Spinal cord (tissue), 10 donors: ENCODE data around the gene UGT1A8. TPM values are rescaled to one million over a fixed set of nuclear protein-coding genes. Genes with fewer than 3 reads are reported as not detected.
A peak's percentile ranks its signal among the peaks of the same experiment; 100 is the strongest.
"Not testable (repeated sequence)": the region's sequence is repeated elsewhere in the genome, so short reads cannot be mapped to it uniquely, and the experiment has no call there.

Experiments used
- DNase-seq, 6 donors: peaks; one replicate each; pipeline versions ENCODE4 v3.0.0 to v3.0.0-alpha.2; 2013 to 2015; ENCODE audit warnings: low spot score in 6 of 6, low read depth in 4 of 6
- H3K27ac ChIP-seq: one replicate; pipeline ENCODE4 v1.5.1; 2013; ENCODE audit warnings: low read depth, low read length, control low read depth
- H3K27me3 ChIP-seq: one replicate; pipeline ENCODE4 v1.6.1; 2013; ENCODE audit warnings: low read length; ENCODE audit not compliant: control insufficient read depth, insufficient read depth
- H3K36me3 ChIP-seq: one replicate; pipeline ENCODE4 v1.6.1; 2013; ENCODE audit warnings: low read length; ENCODE audit not compliant: control insufficient read depth, insufficient read depth
- H3K4me1 ChIP-seq: one replicate; pipeline ENCODE4 v1.6.1; 2013; ENCODE audit warnings: low read length; ENCODE audit not compliant: control insufficient read depth, insufficient read depth
- H3K4me3 ChIP-seq: one replicate; pipeline ENCODE4 v1.5.1; 2013; ENCODE audit warnings: low read depth, low read length, control low read depth
- H3K9me3 ChIP-seq: one replicate; pipeline ENCODE4 v1.6.1; 2013; ENCODE audit warnings: low read length; ENCODE audit not compliant: control insufficient read depth, insufficient read depth
- WGBS: methylation state at CpG from one replicate; pipeline ENCODE4 v1.1.5; 2013; ENCODE audit warnings: missing lambda C conversion rate; ENCODE audit not compliant: insufficient coverage; 5-methylcytosine and 5-hydroxymethylcytosine counted together
- polyA plus RNA-seq, 2 donors: library from polyadenylated mRNA; unstranded; fragments of 120-200 nt; gene quantifications; one replicate each; pipeline ENCODE4 v1.2.1, GENCODE V29; 2013; ENCODE audit not compliant: insufficient read length in 2 of 2
- total RNA-seq, 2 donors: library from RNA; depleted of rRNA in 1 of 2; stranded (reverse); fragments of 120-200 nt in 1 of 2; fragments of >200 nt in 1 of 2; gene quantifications; one replicate each; pipeline versions ENCODE4 v1.2.3 to v1.2.4, GENCODE V29; 2013 to 2014
- donor health status: healthy.

UGT1A8 gene
- total and polyA plus RNA-seq, 4 donors, result not detected

GRCh38 chr2:233691443-233692433 lies 74.3 kb downstream of the UGT1A8 start:
- Histone ChIP-seq H3K4me1 (no peaks in the 10 kb centered on the region), H3K4me3 (no peak overlapping the region)

GRCh38 chr2:233692648-233693047 lies 75.2 kb downstream of the UGT1A8 start, which contains the start of gene UGT1A6:
TSS of gene UGT1A6 (plus strand) at chr2:233692890. CDS start at chr2:233693005, 115 bp downstream.
- H3K4me1 ChIP-seq, result no peaks in the 10 kb centered on the region
- no peaks in the 10 kb centered on the region for H3K36me3 ChIP-seq
- WGBS, result 88% methylated on average over 3 of the region's 4 CpGs
- no peak within 1 kb of the TSS for H3K4me3 ChIP-seq
- H3K27me3 ChIP-seq, result no peaks in the 10 kb centered on the region
- no peak within 1 kb of the TSS for H3K27ac ChIP-seq
- no peaks in the 10 kb centered on the region for H3K9me3 ChIP-seq
- DNase-seq, result no peak

More at GRCh38 chr2:233691443-233692433, 74.3 kb downstream of the UGT1A8 start:
- WGBS, result 85% methylated on average over 5 of the region's 11 CpGs
- Histone ChIP-seq H3K36me3 (no peaks in the 10 kb centered on the region), H3K27me3 (no peaks in the 10 kb centered on the region), H3K9me3 (no peaks in the 10 kb centered on the region), H3K27ac (no peak overlapping the region)
- DNase-seq, result no peak

- H3K9me3 ChIP-seq, result no peaks in the 10 kb centered on the region
- no peak overlapping the region for H3K4me3 ChIP-seq
- no peaks in the 10 kb centered on the region for H3K36me3 ChIP-seq
- H3K27ac ChIP-seq, result no peak overlapping the region
- 60% methylated on average over 3 of the region's 6 CpGs for WGBS
- no peaks in the 10 kb centered on the region for H3K4me1 ChIP-seq
- DNase-seq, result no peak
- no peaks in the 10 kb centered on the region for H3K27me3 ChIP-seq
These were observed 76.5 kb downstream of the UGT1A8 start for GRCh38 chr2:233693963-233694362.

GRCh38 chr2:233698740-233699139 lies 81.3 kb downstream of the UGT1A8 start:
- Histone ChIP-seq H3K4me1 (no peaks in the 10 kb centered on the region), H3K4me3 (no peak overlapping the region), H3K27me3 (no peaks in the 10 kb centered on the region), H3K27ac (no peak overlapping the region), H3K9me3 (no peaks in the 10 kb centered on the region), H3K36me3 (no peaks in the 10 kb centered on the region)
- no peak for DNase-seq
- 92% methylated on average over 4 of the region's 4 CpGs for WGBS

- no peak overlapping the region for H3K4me3 ChIP-seq
- DNase-seq, result no peak
- no peaks in the 10 kb centered on the region for H3K27me3 ChIP-seq
- H3K27ac ChIP-seq, result no peak overlapping the region
- H3K4me1 ChIP-seq, result no peaks in the 10 kb centered on the region
- H3K9me3 ChIP-seq, result no peaks in the 10 kb centered on the region
- no CpG with 5 or more reads among the region's 8 CpGs for WGBS
- H3K36me3 ChIP-seq, result no peaks in the 10 kb centered on the region
These were observed 82.1 kb downstream of the UGT1A8 start for GRCh38 chr2:233699424-233700027.

- no CpG with 5 or more reads among the region's 1 CpG for WGBS
- no peaks in the 10 kb centered on the region for H3K27me3 ChIP-seq
These were observed 82.7 kb downstream of the UGT1A8 start for GRCh38 chr2:233700028-233700635.

GRCh38 chr2:233700842-233701241 lies 83.4 kb downstream of the UGT1A8 start:
- DNase-seq, H3K9me3 ChIP-seq, H3K4me3 ChIP-seq, H3K4me1 ChIP-seq, H3K36me3 ChIP-seq, H3K27ac ChIP-seq, H3K27me3 ChIP-seq: not testable (repeated sequence)
- WGBS, result no CpG with 5 or more reads among the region's 5 CpGs

More at GRCh38 chr2:233700028-233700635, 82.7 kb downstream of the UGT1A8 start:
- H3K27ac ChIP-seq, result no peak overlapping the region
- H3K4me1 ChIP-seq, result no peaks in the 10 kb centered on the region
- no peaks in the 10 kb centered on the region for H3K36me3 ChIP-seq
- no peaks in the 10 kb centered on the region for H3K9me3 ChIP-seq
- peak in 2 of 6 donors; percentile 4 to 35 for DNase-seq
- H3K4me3 ChIP-seq, result no peak overlapping the region

- Histone ChIP-seq H3K27ac (no peak overlapping the region), H3K4me1 (no peaks in the 10 kb centered on the region), H3K4me3 (no peak overlapping the region), H3K36me3 (no peaks in the 10 kb centered on the region), H3K27me3 (no peaks in the 10 kb centered on the region), H3K9me3 (no peaks in the 10 kb centered on the region)
- no peak for DNase-seq
- no CpG with 5 or more reads among the region's 3 CpGs for WGBS
These were observed 84.8 kb downstream of the UGT1A8 start for GRCh38 chr2:233702238-233702637.

GRCh38 chr2:233705911-233706506 lies 88.6 kb downstream of the UGT1A8 start:
- Histone ChIP-seq H3K27ac (no peak overlapping the region), H3K4me1 (no peaks in the 10 kb centered on the region), H3K27me3 (no peaks in the 10 kb centered on the region), H3K36me3 (no peaks in the 10 kb centered on the region), H3K9me3 (no peaks in the 10 kb centered on the region), H3K4me3 (no peak overlapping the region)
- DNase-seq, result no peak
- WGBS, result 67% methylated on average over 3 of the region's 4 CpGs
